Esophagus (tissue), 2 donors: ENCODE data around the gene RPS19BP1. TPM values are rescaled to one million over a fixed set of nuclear protein-coding genes. Genes with fewer than 3 reads are reported as not detected.

ENCODE experiments used
- H3K27ac ChIP-seq, 2 donors: one replicate each; pipeline ENCODE4 v1.5.1; 2013; ENCODE audit warnings: low read depth in 2 of 2, mild to moderate bottlenecking in 2 of 2, inconsistent platforms in 1 of 2, low read length in 1 of 2, moderate library complexity in 1 of 2
- H3K27me3 ChIP-seq, 2 donors: one replicate each; pipeline ENCODE4 v1.6.1; 2013; ENCODE audit warnings: low read length in 2 of 2, control low read depth in 1 of 2, mild to moderate bottlenecking in 1 of 2; ENCODE audit not compliant: insufficient read depth in 2 of 2, control insufficient read depth in 1 of 2
- H3K36me3 ChIP-seq, 2 donors: one replicate each; pipeline ENCODE4 v1.6.1; 2013; ENCODE audit warnings: low read length in 1 of 2; ENCODE audit not compliant: control insufficient read depth in 2 of 2, insufficient read depth in 2 of 2
- H3K4me1 ChIP-seq, 2 donors: one replicate each; pipeline ENCODE4 v1.6.1; 2013; ENCODE audit warnings: low read length in 1 of 2; ENCODE audit not compliant: control insufficient read depth in 2 of 2, insufficient read depth in 2 of 2
- H3K4me3 ChIP-seq, 2 donors: one replicate each; pipeline ENCODE4 v1.5.1; 2013; ENCODE audit warnings: low read length in 2 of 2, mild to moderate bottlenecking in 2 of 2, low read depth in 1 of 2, moderate library complexity in 1 of 2
- H3K9me3 ChIP-seq, 2 donors: one replicate each; pipeline ENCODE4 v1.6.1; 2013; ENCODE audit warnings: mild to moderate bottlenecking in 2 of 2, low read depth in 1 of 2, low read length in 1 of 2, moderate library complexity in 1 of 2; ENCODE audit not compliant: control insufficient read depth in 2 of 2, insufficient read depth in 1 of 2
- WGBS, 2 donors: extraction: QIAGEN DNeasy Blood & Tissue Kit; methylation state at CpG; one replicate each; pipeline ENCODE4 v1.1.7; 2013; 5-methylcytosine and 5-hydroxymethylcytosine counted together
- polyA plus RNA-seq, 2 donors: library from polyadenylated mRNA; stranded (reverse); fragments of 200-250 nt; gene quantifications; one replicate each; pipeline ENCODE4 v1.2.3, GENCODE V29; 2013
- donor health status: healthy with polysubstance abuse.
- donor health status: Bipolar disorder and iron deficiency.

The RPS19BP1 gene, protein sequence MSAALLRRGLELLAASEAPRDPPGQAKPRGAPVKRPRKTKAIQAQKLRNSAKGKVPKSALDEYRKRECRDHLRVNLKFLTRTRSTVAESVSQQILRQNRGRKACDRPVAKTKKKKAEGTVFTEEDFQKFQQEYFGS
- 100 to 1,000 TPM in 1 of 2 donors, 10 to 100 TPM in 1; 94.0 to 116 TPM for polyA plus RNA-seq

- H3K27ac ChIP-seq, result peak within 1 kb of the TSS; percentile 89
- H3K36me3 ChIP-seq, result peaks cover 0 to 12% of the 10 kb centered on the region in 2 donors
- H3K9me3 ChIP-seq, result no peaks in the 10 kb centered on the region
- peaks cover 9 to 29% of the 10 kb centered on the region in 2 donors for H3K4me1 ChIP-seq
- peak within 1 kb of the TSS; percentile 89 to 94 for H3K4me3 ChIP-seq
- WGBS, 2 donors, result 0% methylated on average over 67 of the region's 67 CpGs
- no peaks in the 10 kb centered on the region for H3K27me3 ChIP-seq
These were observed at the start of gene RPS19BP1 for GRCh38 chr22:39532215-39533073. Gene RPS19BP1, minus strand, starts transcription at chr22:39532748. Its CDS starts 10 bp downstream, at chr22:39532738.

GRCh38 chr22:39581303-39581702 is 48.8 kb upstream of the RPS19BP1 start:
- H3K9me3 ChIP-seq, result no peaks in the 10 kb centered on the region
- no peaks in the 10 kb centered on the region for H3K36me3 ChIP-seq
- H3K4me3 ChIP-seq, result no peak overlapping the region
- no peaks in the 10 kb centered on the region for H3K4me1 ChIP-seq
- no peaks in the 10 kb centered on the region for H3K27me3 ChIP-seq
- H3K27ac ChIP-seq, result no peak overlapping the region
- WGBS, 2 donors, result 93 to 94% methylated on average over 8 of the region's 8 CpGs

- Histone ChIP-seq H3K36me3 (no peaks in the 10 kb centered on the region), H3K9me3 (no peaks in the 10 kb centered on the region), H3K27ac (no peak overlapping the region), H3K4me1 (no peaks in the 10 kb centered on the region), H3K4me3 (no peak overlapping the region), H3K27me3 (no peaks in the 10 kb centered on the region)
- 92% methylated on average over 6 of the region's 6 CpGs for WGBS, 2 donors
These were observed 48.2 kb upstream of the RPS19BP1 start for GRCh38 chr22:39580795-39581194.

DNA sequence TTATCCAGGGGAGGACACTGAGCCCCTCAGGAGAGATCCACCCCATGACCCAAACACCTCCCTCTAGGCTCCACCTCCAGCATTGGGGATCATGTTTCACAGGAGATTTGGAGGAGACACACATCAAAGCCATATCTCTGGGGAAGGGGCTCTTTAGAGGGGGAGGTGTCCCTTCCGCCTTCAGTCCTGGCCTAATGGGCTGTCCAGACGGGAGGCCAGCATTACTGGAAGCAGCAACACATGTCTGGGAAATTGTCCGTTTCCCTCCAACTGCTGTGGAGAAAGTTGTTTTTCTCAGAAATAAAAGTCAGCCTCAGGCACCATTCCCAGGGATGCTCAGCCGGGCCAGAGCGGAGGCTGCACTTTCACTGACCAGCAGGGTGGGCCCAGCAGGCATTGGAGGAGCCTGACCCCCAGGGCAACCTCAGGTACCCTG is 47.5 kb upstream of the RPS19BP1 start:
- Histone ChIP-seq H3K36me3 (no peaks in the 10 kb centered on the region), H3K4me3 (no peak overlapping the region), H3K27me3 (no peaks in the 10 kb centered on the region), H3K4me1 (no peaks in the 10 kb centered on the region), H3K9me3 (no peaks in the 10 kb centered on the region), H3K27ac (no peak overlapping the region)
- 50 to 59% methylated on average over 5 of the region's 5 CpGs for WGBS, 2 donors

DNA sequence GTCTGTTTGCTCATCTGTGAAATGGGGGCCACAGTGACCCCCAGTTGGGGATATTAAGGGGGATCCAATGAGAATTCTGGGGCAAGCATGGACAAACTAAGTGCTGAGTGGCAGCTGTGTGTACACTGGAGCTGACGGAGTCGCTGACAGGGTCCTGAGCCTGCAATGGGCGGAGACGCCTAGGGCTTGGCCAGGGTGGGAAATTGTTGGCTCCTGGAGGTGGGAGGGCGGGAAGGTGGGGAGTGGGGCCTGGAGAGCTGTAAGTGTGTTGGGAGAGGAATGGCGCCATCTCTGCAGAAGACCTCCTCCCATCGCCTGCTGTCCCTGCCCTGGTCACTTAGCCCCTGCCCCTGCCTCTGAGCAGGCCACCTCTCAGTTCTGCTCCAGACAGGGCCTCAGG is 45.4 kb upstream of the RPS19BP1 start:
- no peak overlapping the region for H3K4me3 ChIP-seq
- H3K36me3 ChIP-seq, result no peaks in the 10 kb centered on the region
- H3K9me3 ChIP-seq, result no peaks in the 10 kb centered on the region
- no peak overlapping the region for H3K27ac ChIP-seq
- WGBS, 2 donors, result 87 to 91% methylated on average over 6 to 7 of the region's 7 CpGs
- no peaks in the 10 kb centered on the region for H3K4me1 ChIP-seq
- H3K27me3 ChIP-seq, result no peaks in the 10 kb centered on the region

- no peak overlapping the region for H3K4me3 ChIP-seq
- H3K9me3 ChIP-seq, result no peaks in the 10 kb centered on the region
- 82 to 88% methylated on average over 21 of the region's 21 CpGs for WGBS, 2 donors
- no peaks in the 10 kb centered on the region for H3K27me3 ChIP-seq
- no peaks in the 10 kb centered on the region for H3K36me3 ChIP-seq
- no peak overlapping the region for H3K27ac ChIP-seq
- no peaks in the 10 kb centered on the region for H3K4me1 ChIP-seq
These were observed 44.8 kb upstream of the RPS19BP1 start for GRCh38 chr22:39577366-39577765.

- Histone ChIP-seq H3K9me3 (no peaks in the 10 kb centered on the region), H3K27ac (no peak overlapping the region), H3K4me1 (no peaks in the 10 kb centered on the region), H3K36me3 (no peaks in the 10 kb centered on the region), H3K27me3 (no peaks in the 10 kb centered on the region), H3K4me3 (no peak overlapping the region)
- 87 to 92% methylated on average over 4 of the region's 4 CpGs for WGBS, 2 donors
These were observed 43.5 kb upstream of the RPS19BP1 start for GRCh38 chr22:39576027-39576426.

DNA sequence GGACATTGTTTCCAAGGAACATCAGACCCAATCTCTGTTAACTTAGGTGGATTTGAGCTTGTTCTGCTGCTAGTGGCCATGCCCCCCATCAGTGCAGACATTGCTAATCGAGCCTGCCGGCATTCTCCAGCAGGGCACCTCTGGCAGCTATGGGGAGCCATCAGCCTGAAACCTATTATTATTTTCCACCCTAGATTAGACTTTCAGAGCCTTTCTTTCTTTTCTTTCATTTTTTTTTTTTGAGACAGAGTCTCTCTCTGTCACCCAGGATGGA is 42.9 kb upstream of the RPS19BP1 start:
- H3K9me3 ChIP-seq, result no peaks in the 10 kb centered on the region
- no peaks in the 10 kb centered on the region for H3K36me3 ChIP-seq
- no peaks in the 10 kb centered on the region for H3K4me1 ChIP-seq
- H3K4me3 ChIP-seq, result no peak overlapping the region
- H3K27ac ChIP-seq, result no peak overlapping the region
- 93 to 95% methylated on average over 2 of the region's 2 CpGs for WGBS, 2 donors
- H3K27me3 ChIP-seq, result no peaks in the 10 kb centered on the region

DNA sequence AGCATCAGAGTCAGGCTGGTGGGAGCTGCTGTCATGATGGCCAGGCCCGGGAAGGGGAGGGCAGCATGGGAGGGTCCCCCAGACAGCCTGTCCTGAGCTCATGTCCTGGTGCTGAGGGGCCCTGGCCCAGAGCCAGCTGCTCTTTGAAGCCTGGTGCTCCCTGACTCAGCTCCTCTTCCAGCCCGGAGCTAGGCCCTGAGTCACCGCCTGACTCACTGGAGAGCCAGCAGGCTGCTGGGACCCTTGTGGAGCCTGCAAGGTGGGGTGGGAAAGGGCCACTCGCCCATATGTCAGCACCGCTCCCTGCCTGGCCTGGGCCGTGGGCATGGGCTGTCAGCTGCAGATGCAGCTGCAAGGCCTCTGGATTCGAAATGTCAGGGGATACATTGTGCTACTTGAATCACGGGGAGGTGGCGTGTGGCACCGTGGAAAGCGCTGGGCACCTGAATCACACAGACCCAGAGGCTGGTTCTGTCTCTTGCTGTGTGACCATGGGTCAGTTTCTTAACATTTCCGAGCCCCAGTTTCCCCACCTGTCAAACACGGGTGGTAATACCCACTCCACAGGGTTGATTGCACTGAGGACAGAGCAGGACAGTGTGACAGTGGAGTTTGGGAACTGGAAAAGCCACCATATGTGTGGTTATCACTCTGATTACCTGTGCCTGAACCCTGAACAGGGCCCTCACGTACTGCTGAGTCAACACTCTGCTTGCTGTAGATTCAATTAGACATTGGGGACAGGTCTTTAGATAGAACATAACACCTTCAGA is 42.4 kb upstream of the RPS19BP1 start:
- H3K27me3 ChIP-seq, result no peaks in the 10 kb centered on the region

More for the DNA sequence above, 42.4 kb upstream of the RPS19BP1 start:
- WGBS, 2 donors, result 77% methylated on average over 14 of the region's 14 CpGs
- Histone ChIP-seq H3K4me3 (no peak overlapping the region), H3K36me3 (no peaks in the 10 kb centered on the region), H3K27ac (no peak overlapping the region), H3K9me3 (no peaks in the 10 kb centered on the region), H3K4me1 (no peaks in the 10 kb centered on the region)
